ENCODE results near the gene KIF26B. TPM values are rescaled to one million over a fixed set of nuclear protein-coding genes. Genes with fewer than 3 reads are reported as not detected.

The KIF26B gene
- polyA plus RNA-seq, 1 of the 3 experiments (the other 2 are of a cell fraction) = 2.6 TPM

GRCh38 chr1:245463392-245464165 lies 308.8 kb downstream of the KIF26B start:
- Histone ChIP-seq H3K36me3 (replicated peaks in 1 of 2; ENCODE audit: control insufficient read depth in 1 of 2, insufficient read depth in 2 of 2, low read length in 1 of 2) (peaks cover 0 to 21% of the 10 kb centered on the region in 2 experiments), H3K9ac (no peak overlapping the region), H3K27me3 (ENCODE audit: insufficient read depth) (no peaks in the 10 kb centered on the region), H2AFZ (ENCODE audit: low read depth) (no peak overlapping the region), H3K27ac (ENCODE audit: low read depth in 2 of 2, low read length in 1 of 2) (no peak overlapping the region), H3K79me2 (ENCODE audit: insufficient read depth) (no peaks in the 10 kb centered on the region), H3K4me2 (no peak overlapping the region), H3K9me3 (no peaks in the 10 kb centered on the region), H3F3A (replicated peaks; ENCODE audit: insufficient read depth) (no peaks in the 10 kb centered on the region), H3K4me1 (ENCODE audit: control insufficient read depth in 1 of 2, insufficient read depth in 2 of 2, low read depth in 1 of 2, low read length in 1 of 2) (peaks cover 0 to 15% of the 10 kb centered on the region in 2 experiments; a peak in 2 of 4 replicates), H3K9me2 (no peaks in the 10 kb centered on the region), H3K4me3 (ENCODE audit: low read depth in 2 of 2, low read length in 1 of 2) (no peak overlapping the region), H4K20me1 (ENCODE audit: insufficient read depth) (no peaks in the 10 kb centered on the region)
- TF ChIP-seq USF2 (IDR thresholded peaks at IDR 0.05; ENCODE audit: borderline replicate concordance, low read depth, low read length) = no peak
- no peak for TF ChIP-seq TEAD4 (IDR thresholded peaks at IDR 0.05; ENCODE audit: borderline replicate concordance, insufficient read depth)
- no peak for TF ChIP-seq FOSL2 (IDR thresholded peaks at IDR 0.05; ENCODE audit: borderline replicate concordance, low read depth)
- TF ChIP-seq POLR2AphosphoS5 (IDR thresholded peaks at IDR 0.05; ENCODE audit: low read depth, low read length) = no peak
- no peak for TF ChIP-seq GABPA (IDR thresholded peaks at IDR 0.05; ENCODE audit: low read depth)
- no peak for TF ChIP-seq ELF1 (IDR thresholded peaks at IDR 0.05)
- TF ChIP-seq IRF3 (IDR thresholded peaks at IDR 0.05; ENCODE audit: low read depth, low read length) = no peak
- no peak for TF ChIP-seq JUND (IDR thresholded peaks at IDR 0.05)
- no peak for TF ChIP-seq NRF1 (IDR thresholded peaks at IDR 0.05; ENCODE audit: low read depth, low read length)
- no peak for TF ChIP-seq TAF1 (IDR thresholded peaks at IDR 0.05; ENCODE audit: borderline replicate concordance, low read depth, low read length)
- no peak for TF ChIP-seq PBX3 (IDR thresholded peaks at IDR 0.05)
- TF ChIP-seq SIN3A (IDR thresholded peaks at IDR 0.05; ENCODE audit: borderline replicate concordance, low read depth, low read length) = no peak
- no peak for TF ChIP-seq CTCF (IDR thresholded peaks at IDR 0.05)
- TF ChIP-seq RFX5 (IDR thresholded peaks at IDR 0.05; ENCODE audit: low read length) = no peak
- no peak for TF ChIP-seq MAX (IDR thresholded peaks at IDR 0.05; ENCODE audit: low read depth)
- no peak for TF ChIP-seq FOXM1 (IDR thresholded peaks at IDR 0.05; ENCODE audit: low read depth)
- no peak for TF ChIP-seq REST (IDR thresholded peaks at IDR 0.05; ENCODE audit: low read depth, low read length)
- TF ChIP-seq ZBTB33 (IDR thresholded peaks at IDR 0.05; ENCODE audit: borderline replicate concordance, low read depth) = no peak
- no peak for TF ChIP-seq NFIC (IDR thresholded peaks at IDR 0.05; ENCODE audit: borderline replicate concordance)
- no peak for TF ChIP-seq SMC3 (IDR thresholded peaks at IDR 0.05; ENCODE audit: low read depth, low read length)
- ChIA-PET CTCF (interaction anchor here (1.2 kb wide), 1 partner anchor 9 kb away, joined by 4 read pairs; no protein-coding TSS in a partner anchor), POLR2A (no interaction called here)
- no peak for DNase-seq
- 88% methylated on average over 11 of the region's 11 CpGs for WGBS (ENCODE audit: low lambda C conversion rate)

All from SK-N-SH (cell line).